GM21825 (cell line): ENCODE data around the gene MYL12B.

Source experiments
- ATAC-seq: cut with Tn5 transposase; IDR thresholded peaks from one replicate; pipeline ENCODE4 v1.9.1; 2021; ENCODE audit warnings: mild to moderate bottlenecking, moderate library complexity; ENCODE audit not compliant: unreplicated experiment

MYL12B gene

GRCh38 chr18:3234457-3234856 is 27.5 kb upstream of the MYL12B start:
- ATAC-seq = no peak

GRCh38 chr18:3235846-3236245 is 26.1 kb upstream of the MYL12B start:
- ATAC-seq = no peak

- no peak for ATAC-seq
These were observed 25.5 kb upstream of the MYL12B start for GRCh38 chr18:3236470-3236869.

- ATAC-seq = no peak
These were observed 23.2 kb upstream of the MYL12B start for GRCh38 chr18:3238742-3239141.

GRCh38 chr18:3245185-3245564 is 16.8 kb upstream of the MYL12B start:
- ATAC-seq = no peak

- peak; percentile 46 for ATAC-seq
These were observed 15.9 kb upstream of the MYL12B start for GRCh38 chr18:3245853-3246634.

GRCh38 chr18:3246635-3247239 is 15.2 kb upstream of the MYL12B start:
- ATAC-seq = no peak

GRCh38 chr18:3247240-3248061 is 14.5 kb upstream of the MYL12B start, which contains the start of gene MYL12A:
TSS of gene MYL12A (plus strand) at chr18:3247801. CDS start at chr18:3253248, 5,447 bp downstream.
- peak; percentile 79 for ATAC-seq

- ATAC-seq = no peak
These were observed 13.8 kb upstream of the MYL12B start for GRCh38 chr18:3248062-3248657.

- ATAC-seq = no peak
These were observed 13.1 kb upstream of the MYL12B start for GRCh38 chr18:3248658-3249359.

GRCh38 chr18:3250237-3251107 is 11.5 kb upstream of the MYL12B start:
- no peak for ATAC-seq

GRCh38 chr18:3251249-3251962 is 10.5 kb upstream of the MYL12B start:
- ATAC-seq = no peak

- ATAC-seq = no peak
These were observed 10.0 kb upstream of the MYL12B start for GRCh38 chr18:3251963-3252277.

- ATAC-seq = no peak
These were observed 9.1 kb upstream of the MYL12B start for GRCh38 chr18:3252843-3253242.

- no peak for ATAC-seq
These were observed 7.2 kb upstream of the MYL12B start for GRCh38 chr18:3254725-3255124.

GRCh38 chr18:3255611-3256165 is 6.2 kb upstream of the MYL12B start:
- ATAC-seq = no peak

GRCh38 chr18:3256693-3257626 is 5.0 kb upstream of the MYL12B start:
- no peak for ATAC-seq

GRCh38 chr18:3257627-3258120 is 4.3 kb upstream of the MYL12B start:
- ATAC-seq = no peak
